GM23338 (cell line): ENCODE data around the gene FANCF. TPM values are rescaled to one million over a fixed set of nuclear protein-coding genes. Genes with fewer than 3 reads are reported as not detected.

ENCODE experiments used
- ATAC-seq: fragments of 200-7000 bp; cut with Tn5 transposase; 3 replicates; pipeline ENCODE4 v1.9.1; 2020
- DNase-seq: peaks from one replicate; pipeline ENCODE4 v3.0.0-alpha.2; 2015; ENCODE audit warnings: low spot score
- H2AFZ ChIP-seq: fragments of 200-600 bp; sonication (generic); 2 replicates; pipeline ENCODE4 v1.8.0; 2016; ENCODE audit warnings: antibody characterized with exemption, mild to moderate bottlenecking, moderate library complexity
- H3F3A ChIP-seq: fragments of 200-600 bp; sonication (generic); replicated peaks from 2 replicates; pipeline ENCODE4 v1.8.0; 2017; ENCODE audit warnings: antibody characterized with exemption, mixed run types, low read depth
- H3K27ac ChIP-seq: fragments of 200-600 bp; sonication (generic); 2 replicates; pipeline ENCODE4 v1.6.1; 2016; ENCODE audit warnings: low read depth
- H3K27me3 ChIP-seq: fragments of 200-600 bp; sonication (generic); 2 replicates; pipeline ENCODE4 v1.8.0; 2016; ENCODE audit warnings: mild to moderate bottlenecking, mixed run types, moderate library complexity; ENCODE audit not compliant: insufficient read depth
- H3K36me3 ChIP-seq: fragments of 200-600 bp; sonication (generic); 2 replicates; pipeline ENCODE4 v1.8.0; 2016; ENCODE audit warnings: mild to moderate bottlenecking; ENCODE audit not compliant: insufficient read depth
- H3K4me1 ChIP-seq: fragments of 200-600 bp; sonication (generic); 2 replicates; pipeline ENCODE4 v1.8.0; 2016; ENCODE audit warnings: mild to moderate bottlenecking, moderate library complexity; ENCODE audit not compliant: insufficient read depth
- H3K4me2 ChIP-seq: fragments of 200-600 bp; sonication (generic); 2 replicates; pipeline ENCODE4 v1.7.1; 2017; ENCODE audit warnings: mixed run types
- H3K4me3 ChIP-seq: fragments of 200-600 bp; sonication (generic); 2 replicates; pipeline ENCODE4 v1.6.1; 2016; ENCODE audit warnings: mixed run types
- H3K79me2 ChIP-seq: fragments of 200-600 bp; sonication (generic); replicated peaks from 2 replicates; pipeline ENCODE4 v1.8.0; 2017; ENCODE audit warnings: mild to moderate bottlenecking; ENCODE audit not compliant: insufficient read depth
- H3K9me2 ChIP-seq: fragments of 200-600 bp; sonication (generic); 2 replicates; pipeline ENCODE4 v1.8.0; 2017; ENCODE audit not compliant: insufficient read depth
- H4K20me1 ChIP-seq: fragments of 200-600 bp; sonication (generic); replicated peaks from 2 replicates; pipeline ENCODE4 v1.8.0; 2017; ENCODE audit warnings: mild to moderate bottlenecking; ENCODE audit not compliant: insufficient read depth
- H3K27ac Mint-ChIP-seq: 2 replicates; pipeline ENCODE4 v1.8.0; 2020; ENCODE audit warnings: inconsistent platforms, mild to moderate bottlenecking, moderate library complexity, mixed read lengths
- H3K27me3 Mint-ChIP-seq: 3 replicates; pipeline ENCODE4 v1.8.0; 2022; ENCODE audit warnings: low read depth, mild to moderate bottlenecking, moderate library complexity, mixed read lengths, inconsistent platforms; ENCODE audit not compliant: insufficient read depth, poor library complexity
- H3K36me3 Mint-ChIP-seq: 3 replicates; pipeline ENCODE4 v1.8.0; 2021; ENCODE audit warnings: low read depth, mild to moderate bottlenecking, inconsistent platforms, moderate library complexity, mixed read lengths
- H3K4me1 Mint-ChIP-seq: 3 replicates; pipeline ENCODE4 v1.8.0; 2020; ENCODE audit warnings: mild to moderate bottlenecking, inconsistent platforms, mixed read lengths
- H3K4me3 Mint-ChIP-seq: 3 replicates; pipeline ENCODE4 v1.8.0; 2021; ENCODE audit warnings: moderate library complexity, mild to moderate bottlenecking, inconsistent platforms, mixed read lengths
- H3K9me3 Mint-ChIP-seq: 3 replicates; pipeline ENCODE4 v1.8.0; 2020; ENCODE audit warnings: moderate library complexity, mild to moderate bottlenecking, inconsistent platforms, mixed read lengths
- CREB1 ChIP-seq: fragments of 250-450 bp; sonication (Bioruptor Pico); IDR thresholded peaks from 2 replicates; pipeline ENCODE4 v1.5.0; 2020; ENCODE audit warnings: low read depth, mild to moderate bottlenecking, moderate library complexity
- CTCF ChIP-seq, 2 experiments: fragments of 200-600 bp in 1 of 2; sonication (generic) in 1 of 2; conservative IDR thresholded peaks; 2 replicates each; pipeline versions ENCODE4 v1.5.1 to v1.6.1; 2016 to 2017; ENCODE audit warnings: antibody characterized with exemption in 2 of 2, low read depth in 2 of 2, mild to moderate bottlenecking in 2 of 2, moderate library complexity in 1 of 2
- ETS1 ChIP-seq: IDR thresholded peaks from 2 replicates; pipeline ENCODE4 v1.6.1; 2016; ENCODE audit warnings: antibody characterized with exemption
- EZH2 ChIP-seq: fragments of 200-600 bp; sonication (generic); IDR thresholded peaks from one replicate; pipeline ENCODE4 v1.8.0; 2017; ENCODE audit warnings: antibody characterized with exemption, mild to moderate bottlenecking, low read depth; ENCODE audit not compliant: unreplicated experiment
- EZH2phosphoT487 ChIP-seq: fragments of 200-600 bp; sonication (generic); IDR thresholded peaks from one replicate; pipeline ENCODE4 v1.8.1; 2018; ENCODE audit warnings: antibody characterized with exemption; ENCODE audit not compliant: unreplicated experiment
- JUNB ChIP-seq: IDR thresholded peaks from one replicate; pipeline ENCODE4 v1.6.1; 2016; ENCODE audit warnings: antibody characterized with exemption; ENCODE audit not compliant: unreplicated experiment
- POLR2AphosphoS5 ChIP-seq: IDR thresholded peaks from 2 replicates; pipeline ENCODE4 v1.6.1; 2016; ENCODE audit warnings: antibody characterized with exemption, low read depth
- REST ChIP-seq: IDR thresholded peaks from one replicate; pipeline ENCODE4 v1.6.1; 2018; ENCODE audit warnings: antibody characterized with exemption; ENCODE audit not compliant: unreplicated experiment
- STAT1 ChIP-seq: IDR thresholded peaks from one replicate; pipeline ENCODE4 v1.6.1; 2016; ENCODE audit warnings: antibody characterized with exemption; ENCODE audit not compliant: unreplicated experiment
- ZNF331 ChIP-seq: fragments of 250-450 bp; sonication (Bioruptor Pico); IDR thresholded peaks from 2 replicates; pipeline ENCODE4 v1.5.0; 2020; ENCODE audit warnings: low read depth, mild to moderate bottlenecking, moderate library complexity
- polyA plus RNA-seq: library from polyadenylated mRNA; unstranded; fragments of >200 nt; fragmentation: Nextera tagmentation; extraction: Ambion mirVana; gene quantifications from 2 replicates; pipeline ENCODE4 v1.2.1, GENCODE V29; 2016
- total RNA-seq: library from RNA; depleted of rRNA; stranded (reverse); fragments of >200 nt; shearing (Covaris generic); gene quantifications from 2 replicates; pipeline ENCODE4 v1.2.3, GENCODE V29; 2014

FANCF gene
- total and polyA plus RNA-seq, 2 experiments from 2014 or later = 17.0 to 31.8 TPM

- Histone ChIP-seq H3K9me2 (no peaks in the 10 kb centered on the region), H3K79me2 (no peaks in the 10 kb centered on the region), H3K4me3 (no peak overlapping the region), H3K4me2 (no peak overlapping the region), H2AFZ (no peak overlapping the region), H3K4me1 (peaks cover 17% of the 10 kb centered on the region), H3K27ac (no peak overlapping the region), H4K20me1 (no peaks in the 10 kb centered on the region), H3K36me3 (no peaks in the 10 kb centered on the region), H3F3A (no peaks in the 10 kb centered on the region), H3K27me3 (no peaks in the 10 kb centered on the region)
- Mint-ChIP-seq H3K36me3 (no peaks in the 10 kb centered on the region), H3K27me3 (no peaks in the 10 kb centered on the region), H3K9me3 (no peaks in the 10 kb centered on the region), H3K27ac (no peak overlapping the region), H3K4me1 (peaks cover 21% of the 10 kb centered on the region), H3K4me3 (no peak overlapping the region)
- no peak for DNase-seq
- ATAC-seq = no peak
- TF ChIP-seq ETS1 (no peak), ZNF331 (CRISPR knock-in tag) (no peak), POLR2AphosphoS5 (no peak), EZH2 (no peak), JUNB (no peak), REST (no peak), CREB1 (CRISPR knock-in tag) (no peak), STAT1 (no peak), CTCF (conservative IDR thresholded peaks at IDR 0.05; ENCODE audit: low read depth in 2 of 2) (no peak), EZH2phosphoT487 (no peak)
Measured at GRCh38 chr11:22659783-22660182, 34.2 kb upstream of the FANCF start.
